Measurements from ENCODE around the gene SREBF2. TPM values are rescaled to one million over a fixed set of nuclear protein-coding genes. Genes with fewer than 3 reads are reported as not detected.

The SREBF2 gene
- total RNA-seq, 1 donor from 2014 or later: 119 TPM

GRCh38 chr22:41844036-41844435 is 11.1 kb downstream of the SREBF2 start:
- Mint-ChIP-seq H3K4me1 (ENCODE audit: unreplicated experiment) (peaks cover 82% of the 10 kb centered on the region), H3K9me3 (ENCODE audit: unreplicated experiment) (no peaks in the 10 kb centered on the region), H3K4me3 (ENCODE audit: unreplicated experiment) (no peak overlapping the region), H3K27me3 (ENCODE audit: unreplicated experiment) (no peaks in the 10 kb centered on the region), H3K36me3 (ENCODE audit: unreplicated experiment) (no peaks in the 10 kb centered on the region), H3K27ac (ENCODE audit: unreplicated experiment) (peak overlapping the region; percentile 73)
- TF ChIP-seq CTCF (IDR thresholded peaks at IDR 0.05): no peak
- DNase-seq (ENCODE audit: extremely low spot score, unreplicated experiment): no peak

- Mint-ChIP-seq H3K27ac (ENCODE audit: unreplicated experiment) (peak overlapping the region; percentile 73), H3K4me3 (ENCODE audit: unreplicated experiment) (no peak overlapping the region), H3K4me1 (ENCODE audit: unreplicated experiment) (peaks cover 78% of the 10 kb centered on the region), H3K36me3 (ENCODE audit: unreplicated experiment) (no peaks in the 10 kb centered on the region), H3K9me3 (ENCODE audit: unreplicated experiment) (no peaks in the 10 kb centered on the region), H3K27me3 (ENCODE audit: unreplicated experiment) (no peaks in the 10 kb centered on the region)
- no peak for DNase-seq (ENCODE audit: extremely low spot score, unreplicated experiment)
- no peak for TF ChIP-seq CTCF (IDR thresholded peaks at IDR 0.05)
These were observed 11.6 kb downstream of the SREBF2 start for GRCh38 chr22:41844513-41844912.

GRCh38 chr22:41845380-41846267 is 12.7 kb downstream of the SREBF2 start:
- no peaks in the 10 kb centered on the region for H3K27me3 Mint-ChIP-seq (ENCODE audit: unreplicated experiment)
- no peak overlapping the region for H3K4me3 Mint-ChIP-seq (ENCODE audit: unreplicated experiment)
- no peaks in the 10 kb centered on the region for H3K36me3 Mint-ChIP-seq (ENCODE audit: unreplicated experiment)
- H3K9me3 Mint-ChIP-seq (ENCODE audit: unreplicated experiment): no peaks in the 10 kb centered on the region
- no peak for TF ChIP-seq CTCF (IDR thresholded peaks at IDR 0.05)
- peak overlapping the region; percentile 68 for H3K27ac Mint-ChIP-seq (ENCODE audit: unreplicated experiment)
- H3K4me1 Mint-ChIP-seq (ENCODE audit: unreplicated experiment): peaks cover 69% of the 10 kb centered on the region
- no peak for DNase-seq (ENCODE audit: extremely low spot score, unreplicated experiment)

GRCh38 chr22:41846268-41846987 is 13.5 kb downstream of the SREBF2 start:
- DNase-seq (ENCODE audit: extremely low spot score, unreplicated experiment): no peak
- no peaks in the 10 kb centered on the region for H3K36me3 Mint-ChIP-seq (ENCODE audit: unreplicated experiment)
- peak overlapping the region; percentile 68 for H3K27ac Mint-ChIP-seq (ENCODE audit: unreplicated experiment)
- no peak for TF ChIP-seq CTCF (IDR thresholded peaks at IDR 0.05)
- peaks cover 61% of the 10 kb centered on the region for H3K4me1 Mint-ChIP-seq (ENCODE audit: unreplicated experiment)
- H3K4me3 Mint-ChIP-seq (ENCODE audit: unreplicated experiment): no peak overlapping the region
- no peaks in the 10 kb centered on the region for H3K27me3 Mint-ChIP-seq (ENCODE audit: unreplicated experiment)
- no peaks in the 10 kb centered on the region for H3K9me3 Mint-ChIP-seq (ENCODE audit: unreplicated experiment)

GRCh38 chr22:41847300-41847699 is 14.4 kb downstream of the SREBF2 start:
- H3K4me1 Mint-ChIP-seq (ENCODE audit: unreplicated experiment): peaks cover 52% of the 10 kb centered on the region

More at GRCh38 chr22:41847300-41847699, 14.4 kb downstream of the SREBF2 start:
- no peak for TF ChIP-seq CTCF (IDR thresholded peaks at IDR 0.05)
- no peaks in the 10 kb centered on the region for H3K27me3 Mint-ChIP-seq (ENCODE audit: unreplicated experiment)
- DNase-seq (ENCODE audit: extremely low spot score, unreplicated experiment): no peak
- H3K27ac Mint-ChIP-seq (ENCODE audit: unreplicated experiment): no peak overlapping the region
- no peaks in the 10 kb centered on the region for H3K9me3 Mint-ChIP-seq (ENCODE audit: unreplicated experiment)
- H3K4me3 Mint-ChIP-seq (ENCODE audit: unreplicated experiment): no peak overlapping the region
- no peaks in the 10 kb centered on the region for H3K36me3 Mint-ChIP-seq (ENCODE audit: unreplicated experiment)
